ENCODE measurements around the gene STK10. TPM values are rescaled to one million over a fixed set of nuclear protein-coding genes. Genes with fewer than 3 reads are reported as not detected.
A peak's percentile ranks its signal among the peaks of the same experiment; 100 is the strongest.

The STK10 gene
- total RNA-seq, 2 experiments from 2014 or later: 211 to 229 TPM

GRCh38 chr5:172048170-172048422 is 139.9 kb downstream of the STK10 start:
- H3K27ac Mint-ChIP-seq: peak overlapping the region; percentile 86
- no peak for ATAC-seq (ENCODE audit: poor library complexity)

GRCh38 chr5:172046593-172046992 is 141.4 kb downstream of the STK10 start:
- Histone ChIP-seq H3K9me3 (ENCODE audit: control insufficient read depth in 1 of 2, insufficient read depth in 1 of 2, low read length in 2 of 2) (no peaks in the 10 kb centered on the region), H3K27ac (ENCODE audit: low read depth in 1 of 2, low read length in 2 of 2) (no peak overlapping the region), H3K36me3 (ENCODE audit: insufficient read depth, low read length) (peaks cover 82% of the 10 kb centered on the region), H3K4me1 (ENCODE audit: insufficient read depth, low read length) (no peaks in the 10 kb centered on the region), H3K27me3 (ENCODE audit: control insufficient read depth in 1 of 2, insufficient read depth in 2 of 2, low read length in 2 of 2) (no peaks in the 10 kb centered on the region), H3K4me3 (ENCODE audit: low read length) (no peak overlapping the region)
- ATAC-seq (ENCODE audit: poor library complexity) (no peak), DNase-seq (no peak)
- H3K27me3 Mint-ChIP-seq: no peaks in the 10 kb centered on the region
- no peaks in the 10 kb centered on the region for H3K9me3 Mint-ChIP-seq
- H3K4me1 Mint-ChIP-seq (ENCODE audit: low read depth): peaks cover 14% of the 10 kb centered on the region
- ChIA-PET POLR2A (interaction anchor here (1.6 kb wide), 1 partner anchor 40 kb away, joined by 3 read pairs; the partner anchor contains the start of gene FBXW11), CTCF (no interaction called here)
- no peak for TF ChIP-seq CTCF (IDR thresholded peaks at IDR 0.05)
- H3K4me3 Mint-ChIP-seq: no peak overlapping the region
- intact Hi-C loops (cut with DNase I, micrococcal nuclease): loop anchor here in 1 of 2 experiments (10.0 kb wide), 1 partner anchor 562 kb away; no protein-coding TSS in a partner anchor
- peak overlapping the region; percentile 57 for H3K27ac Mint-ChIP-seq
- peaks cover 90% of the 10 kb centered on the region for H3K36me3 Mint-ChIP-seq (ENCODE audit: low read depth)

More at GRCh38 chr5:172048170-172048422, 139.9 kb downstream of the STK10 start:
- no peak overlapping the region for H3K27ac ChIP-seq (ENCODE audit: low read depth in 1 of 2, low read length in 2 of 2)
- Mint-ChIP-seq H3K4me3 (no peak overlapping the region), H3K36me3 (ENCODE audit: low read depth) (peaks cover 91% of the 10 kb centered on the region), H3K4me1 (ENCODE audit: low read depth) (peaks cover 14% of the 10 kb centered on the region), H3K9me3 (no peaks in the 10 kb centered on the region), H3K27me3 (no peaks in the 10 kb centered on the region)
- no peaks in the 10 kb centered on the region for H3K27me3 ChIP-seq (ENCODE audit: control insufficient read depth in 1 of 2, insufficient read depth in 2 of 2, low read length in 2 of 2)
- TF ChIP-seq CTCF (IDR thresholded peaks at IDR 0.05): no peak
- no peak overlapping the region for H3K4me3 ChIP-seq (ENCODE audit: low read length)
- no peaks in the 10 kb centered on the region for H3K9me3 ChIP-seq (ENCODE audit: control insufficient read depth in 1 of 2, insufficient read depth in 1 of 2, low read length in 2 of 2)
- ChIA-PET POLR2A (interaction anchor here (1.1 kb wide), 1 partner anchor 8 kb away, joined by 3 read pairs; no protein-coding TSS in a partner anchor), CTCF (interaction anchor here (0.7 to 0.8 kb wide), 2 partner anchors 11 to 110 kb away, joined by 3 to 4 read pairs; no protein-coding TSS in a partner anchor)
- intact Hi-C loops (cut with DNase I, micrococcal nuclease): loop anchor here in 1 of 2 experiments (10.0 kb wide), 1 partner anchor 563 kb away; no protein-coding TSS in a partner anchor
- no peaks in the 10 kb centered on the region for H3K4me1 ChIP-seq (ENCODE audit: insufficient read depth, low read length)
- H3K36me3 ChIP-seq (ENCODE audit: insufficient read depth, low read length): peaks cover 97% of the 10 kb centered on the region
- no peak for DNase-seq

GRCh38 chr5:172045315-172045632 is 142.8 kb downstream of the STK10 start:
- intact Hi-C loops (cut with DNase I, micrococcal nuclease): loop anchor here in 1 of 2 experiments (10.0 kb wide), 1 partner anchor 560 kb away; no protein-coding TSS in a partner anchor
- no peak for TF ChIP-seq CTCF (IDR thresholded peaks at IDR 0.05)
- no peak overlapping the region for H3K4me3 ChIP-seq (ENCODE audit: low read length)
- DNase-seq (no peak), ATAC-seq (ENCODE audit: poor library complexity) (no peak)
- peaks cover 16% of the 10 kb centered on the region for H3K4me1 Mint-ChIP-seq (ENCODE audit: low read depth)
- no peaks in the 10 kb centered on the region for H3K9me3 Mint-ChIP-seq
- ChIA-PET CTCF (interaction anchor here (0.7 kb wide), 1 partner anchor 133 kb away, joined by 4 read pairs; no protein-coding TSS in a partner anchor), POLR2A (interaction anchor here (1.2 to 1.6 kb wide), 2 partner anchors 38 to 39 kb away, joined by 3 to 4 read pairs; partner anchors contain the start of gene FBXW11)
- no peaks in the 10 kb centered on the region for H3K9me3 ChIP-seq (ENCODE audit: control insufficient read depth in 1 of 2, insufficient read depth in 1 of 2, low read length in 2 of 2)
- peaks cover 3% of the 10 kb centered on the region for H3K4me1 ChIP-seq (ENCODE audit: insufficient read depth, low read length)
- peaks cover 68% of the 10 kb centered on the region for H3K36me3 ChIP-seq (ENCODE audit: insufficient read depth, low read length)
- no peak overlapping the region for H3K27ac Mint-ChIP-seq
- H3K27me3 ChIP-seq (ENCODE audit: control insufficient read depth in 1 of 2, insufficient read depth in 2 of 2, low read length in 2 of 2): no peaks in the 10 kb centered on the region
- peaks cover 78% of the 10 kb centered on the region for H3K36me3 Mint-ChIP-seq (ENCODE audit: low read depth)
- H3K4me3 Mint-ChIP-seq: no peak overlapping the region
- no peaks in the 10 kb centered on the region for H3K27me3 Mint-ChIP-seq
- H3K27ac ChIP-seq (ENCODE audit: low read depth in 1 of 2, low read length in 2 of 2): no peak overlapping the region
